Measurements from ENCODE around the gene MRPL39.

DNA sequence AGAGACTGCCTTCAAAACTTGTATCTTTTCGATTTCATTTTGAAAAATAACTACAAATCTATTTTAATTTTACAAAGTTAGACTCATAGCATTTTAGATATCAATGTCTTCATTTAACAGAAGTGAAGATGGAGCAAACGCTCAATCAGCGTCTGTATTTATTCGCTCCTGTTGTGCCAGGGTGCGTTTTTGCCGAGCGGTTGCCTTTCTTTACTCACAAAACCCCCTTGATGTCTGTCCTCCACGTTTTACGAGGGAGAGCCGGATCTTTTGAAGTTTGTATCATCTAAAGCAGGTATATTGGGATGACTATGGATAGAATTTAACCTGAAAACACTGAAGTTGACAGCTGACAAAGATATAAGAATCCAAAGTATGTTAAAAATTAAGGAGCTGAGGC is 44.6 kb downstream of the MRPL39 start:
- TF ChIP-seq CTCF (conservative IDR thresholded peaks at IDR 0.05), result no peak
- no peak for TF ChIP-seq EZH2 (IDR thresholded peaks at IDR 0.05; ENCODE audit: low read depth)

All from PC-9 (cell line).